HepG2 (cell line): ENCODE measurements around the gene LGR6. TPM values are rescaled to one million over a fixed set of nuclear protein-coding genes. Genes with fewer than 3 reads are reported as not detected.
A peak's percentile ranks its signal among the peaks of the same experiment; 100 is the strongest.

ENCODE experiments used
- CREB1 ChIP-seq, 2 experiments: fragments of 450-650 bp in 1 of 2; IDR thresholded peaks; 2 replicates each; pipeline ENCODE4 v1.6.1; 2016 to 2017; ENCODE audit warnings: control low read depth in 1 of 2, mild to moderate bottlenecking in 1 of 2, missing compliant biosample characterization in 1 of 2, missing genetic modification characterization in 1 of 2
- FOXO4 ChIP-seq: sonication (generic); formaldehyde crosslinking; conservative IDR thresholded peaks from 2 replicates; pipeline ENCODE4 v1.8.1; 2023; ENCODE audit warnings: missing genetic modification reagents
- HOXD1 ChIP-seq: sonication (generic); formaldehyde crosslinking; IDR thresholded peaks from 2 replicates; pipeline ENCODE4 v1.5.0; 2020; ENCODE audit warnings: missing genetic modification reagents
- MYC ChIP-seq: sonication (generic); formaldehyde crosslinking; IDR thresholded peaks from 2 replicates; pipeline ENCODE4 v1.9.0; 2021; ENCODE audit warnings: missing genetic modification reagents, borderline replicate concordance
- PAWR ChIP-seq: sonication (generic); formaldehyde crosslinking; IDR thresholded peaks from 2 replicates; pipeline ENCODE4 v1.4.0; 2020; ENCODE audit warnings: missing genetic modification reagents, mild to moderate bottlenecking, borderline replicate concordance
- PAX8 ChIP-seq: sonication (generic); formaldehyde crosslinking; IDR thresholded peaks from 2 replicates; pipeline ENCODE4 v1.8.0; 2022; ENCODE audit warnings: mild to moderate bottlenecking, missing genetic modification reagents, borderline replicate concordance
- PCBP2 ChIP-seq: fragments of 200-400 bp; formaldehyde crosslinking; optimal IDR thresholded peaks from 2 replicates; pipeline ENCODE3; 2018; ENCODE audit warnings: low read length, low read depth; ENCODE audit not compliant: poor library complexity, severe bottlenecking
- RFX1 ChIP-seq: fragments of 450-650 bp; IDR thresholded peaks from 2 replicates; pipeline ENCODE4 v1.6.1; 2017
- SIN3A ChIP-seq: IDR thresholded peaks from 2 replicates; pipeline ENCODE4 v1.6.1; 2011; ENCODE audit warnings: low read depth, mild to moderate bottlenecking, control low read depth, low read length, borderline replicate concordance
- ZBTB21 ChIP-seq: sonication (generic); formaldehyde crosslinking; IDR thresholded peaks from 2 replicates; pipeline ENCODE4 v1.4.0; 2020; ENCODE audit warnings: missing genetic modification reagents
- ZNF274 ChIP-seq: sonication (generic); formaldehyde crosslinking; IDR thresholded peaks from 2 replicates; pipeline ENCODE4 v1.5.1; 2020; ENCODE audit warnings: mild to moderate bottlenecking, missing genetic modification reagents
- ZNF281 ChIP-seq: sonication (generic); formaldehyde crosslinking; IDR thresholded peaks from 2 replicates; pipeline ENCODE4 v1.4.0; 2020; ENCODE audit warnings: missing genetic modification reagents, borderline replicate concordance
- ZNF652 ChIP-seq: IDR thresholded peaks from 2 replicates; pipeline ENCODE4 v1.6.1; 2016; ENCODE audit warnings: low read depth, borderline replicate concordance
- ZSCAN22 ChIP-seq: sonication (generic); formaldehyde crosslinking; IDR thresholded peaks from 2 replicates; pipeline ENCODE4 v1.4.0; 2020; ENCODE audit warnings: mild to moderate bottlenecking, missing genetic modification reagents
- polyA plus RNA-seq, 8 experiments: library from polyadenylated mRNA; depleted of rRNA in 3 of 8; stranded (reverse) in 7 of 8; unstranded in 1 of 8; fragments of >200 nt; fragmentation: Illumina TruSeq in 4 of 8; extraction: Trizol in 4 of 8; gene quantifications; 2 replicates each; pipeline versions ENCODE4 v1.2.1 to v1.2.3, GENCODE V29; 2011 to 2016; ENCODE audit warnings: low read depth in 4 of 8, missing spikeins in 1 of 8, mixed read lengths in 1 of 8; ENCODE audit not compliant: insufficient read depth in 1 of 8
- total RNA-seq, 5 experiments: library from RNA; depleted of rRNA; stranded (reverse); fragments of >200 nt; fragmentation: Illumina TruSeq; extraction: Trizol; gene quantifications; 2 replicates each; pipeline ENCODE4 v1.2.3, GENCODE V29; 2016; ENCODE audit warnings: low read depth in 1 of 5
- TF ChIP-seq, protein P1 (sequence below): sonication (generic); formaldehyde crosslinking; IDR thresholded peaks from 2 replicates; pipeline ENCODE4 v1.5.0; 2020; ENCODE audit warnings: missing genetic modification reagents
- TF ChIP-seq, protein P2 (sequence below): sonication (generic); formaldehyde crosslinking; IDR thresholded peaks from 2 replicates; pipeline ENCODE4 v1.4.0; 2020; ENCODE audit warnings: missing genetic modification reagents
- TF ChIP-seq, protein P3 (sequence below): sonication (generic); formaldehyde crosslinking; IDR thresholded peaks from 2 replicates; pipeline ENCODE4 v1.4.0; 2020; ENCODE audit warnings: missing genetic modification reagents
- TF ChIP-seq, protein P4 (sequence below): IDR thresholded peaks from 2 replicates; pipeline ENCODE4 v1.6.1; 2016; ENCODE audit warnings: missing compliant biosample characterization, missing genetic modification reagents, borderline replicate concordance

LGR6 gene
- total and polyA plus RNA-seq, 2 of the 13 experiments (the other 11 are each of a cell fraction or from before 2014, with no cell fraction given): 0.07 TPM; not detected in 1

- TF ChIP-seq PCBP2 (no peak), HOXD1 (CRISPR knock-in tag) (0 out of 2 replicates have a peak, but pooled peaks have one; percentile 5), ZNF281 (CRISPR knock-in tag) (no peak), MYC (no peak), FOXO4 (CRISPR knock-in tag) (no peak), ZBTB21 (CRISPR knock-in tag) (no peak), ZSCAN22 (CRISPR knock-in tag) (0 out of 2 replicates have a peak, but pooled peaks have one; percentile 7), ZNF274 (CRISPR knock-in tag) (no peak), ZNF652 (CRISPR knock-in tag) (no peak), PAX8 (CRISPR knock-in tag) (no peak), CREB1 (IDR thresholded peaks at IDR 0.05) (peak; percentile 70), CREB1 (CRISPR knock-in tag; IDR thresholded peaks at IDR 0.05) (0 out of 2 replicates have a peak, but pooled peaks have one; percentile 18), PAWR (CRISPR knock-in tag) (0 out of 2 replicates have a peak, but pooled peaks have one; percentile 32), SIN3A (peak; percentile 90), RFX1 (peak; percentile 88)
- TF ChIP-seq, protein P1, sequence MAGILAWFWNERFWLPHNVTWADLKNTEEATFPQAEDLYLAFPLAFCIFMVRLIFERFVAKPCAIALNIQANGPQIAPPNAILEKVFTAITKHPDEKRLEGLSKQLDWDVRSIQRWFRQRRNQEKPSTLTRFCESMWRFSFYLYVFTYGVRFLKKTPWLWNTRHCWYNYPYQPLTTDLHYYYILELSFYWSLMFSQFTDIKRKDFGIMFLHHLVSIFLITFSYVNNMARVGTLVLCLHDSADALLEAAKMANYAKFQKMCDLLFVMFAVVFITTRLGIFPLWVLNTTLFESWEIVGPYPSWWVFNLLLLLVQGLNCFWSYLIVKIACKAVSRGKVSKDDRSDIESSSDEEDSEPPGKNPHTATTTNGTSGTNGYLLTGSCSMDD (CRISPR knock-in tag): no peak
- TF ChIP-seq, protein P2, sequence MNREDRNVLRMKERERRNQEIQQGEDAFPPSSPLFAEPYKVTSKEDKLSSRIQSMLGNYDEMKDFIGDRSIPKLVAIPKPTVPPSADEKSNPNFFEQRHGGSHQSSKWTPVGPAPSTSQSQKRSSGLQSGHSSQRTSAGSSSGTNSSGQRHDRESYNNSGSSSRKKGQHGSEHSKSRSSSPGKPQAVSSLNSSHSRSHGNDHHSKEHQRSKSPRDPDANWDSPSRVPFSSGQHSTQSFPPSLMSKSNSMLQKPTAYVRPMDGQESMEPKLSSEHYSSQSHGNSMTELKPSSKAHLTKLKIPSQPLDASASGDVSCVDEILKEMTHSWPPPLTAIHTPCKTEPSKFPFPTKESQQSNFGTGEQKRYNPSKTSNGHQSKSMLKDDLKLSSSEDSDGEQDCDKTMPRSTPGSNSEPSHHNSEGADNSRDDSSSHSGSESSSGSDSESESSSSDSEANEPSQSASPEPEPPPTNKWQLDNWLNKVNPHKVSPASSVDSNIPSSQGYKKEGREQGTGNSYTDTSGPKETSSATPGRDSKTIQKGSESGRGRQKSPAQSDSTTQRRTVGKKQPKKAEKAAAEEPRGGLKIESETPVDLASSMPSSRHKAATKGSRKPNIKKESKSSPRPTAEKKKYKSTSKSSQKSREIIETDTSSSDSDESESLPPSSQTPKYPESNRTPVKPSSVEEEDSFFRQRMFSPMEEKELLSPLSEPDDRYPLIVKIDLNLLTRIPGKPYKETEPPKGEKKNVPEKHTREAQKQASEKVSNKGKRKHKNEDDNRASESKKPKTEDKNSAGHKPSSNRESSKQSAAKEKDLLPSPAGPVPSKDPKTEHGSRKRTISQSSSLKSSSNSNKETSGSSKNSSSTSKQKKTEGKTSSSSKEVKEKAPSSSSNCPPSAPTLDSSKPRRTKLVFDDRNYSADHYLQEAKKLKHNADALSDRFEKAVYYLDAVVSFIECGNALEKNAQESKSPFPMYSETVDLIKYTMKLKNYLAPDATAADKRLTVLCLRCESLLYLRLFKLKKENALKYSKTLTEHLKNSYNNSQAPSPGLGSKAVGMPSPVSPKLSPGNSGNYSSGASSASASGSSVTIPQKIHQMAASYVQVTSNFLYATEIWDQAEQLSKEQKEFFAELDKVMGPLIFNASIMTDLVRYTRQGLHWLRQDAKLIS (CRISPR knock-in tag): no peak
- TF ChIP-seq, protein P3, sequence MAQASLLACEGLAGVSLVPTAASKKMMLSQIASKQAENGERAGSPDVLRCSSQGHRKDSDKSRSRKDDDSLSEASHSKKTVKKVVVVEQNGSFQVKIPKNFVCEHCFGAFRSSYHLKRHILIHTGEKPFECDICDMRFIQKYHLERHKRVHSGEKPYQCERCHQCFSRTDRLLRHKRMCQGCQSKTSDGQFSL (CRISPR knock-in tag): no peak
- TF ChIP-seq, protein P4, sequence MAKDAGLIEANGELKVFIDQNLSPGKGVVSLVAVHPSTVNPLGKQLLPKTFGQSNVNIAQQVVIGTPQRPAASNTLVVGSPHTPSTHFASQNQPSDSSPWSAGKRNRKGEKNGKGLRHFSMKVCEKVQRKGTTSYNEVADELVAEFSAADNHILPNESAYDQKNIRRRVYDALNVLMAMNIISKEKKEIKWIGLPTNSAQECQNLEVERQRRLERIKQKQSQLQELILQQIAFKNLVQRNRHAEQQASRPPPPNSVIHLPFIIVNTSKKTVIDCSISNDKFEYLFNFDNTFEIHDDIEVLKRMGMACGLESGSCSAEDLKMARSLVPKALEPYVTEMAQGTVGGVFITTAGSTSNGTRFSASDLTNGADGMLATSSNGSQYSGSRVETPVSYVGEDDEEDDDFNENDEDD (CRISPR knock-in tag): peak; percentile 47; the same call in 1 of the 2 replicates
Observed at GRCh38 chr1:202349206-202349928, 155.8 kb downstream of the LGR6 start (continued).
